GM12864 (cell line): ENCODE results near the gene ITPK1.

Source experiments
- DNase-seq: peaks from one replicate; pipeline ENCODE4 v3.0.0-alpha.2; 2011; ENCODE audit warnings: low read depth
- H3K4me3 ChIP-seq: 2 replicates; pipeline ENCODE4 v1.5.1; 2011; ENCODE audit warnings: mild to moderate bottlenecking, low read depth, low read length, control low read depth
- CTCF ChIP-seq: IDR thresholded peaks from 2 replicates; pipeline ENCODE4 v1.5.1; 2011; ENCODE audit warnings: low read depth, mild to moderate bottlenecking, moderate library complexity, low read length, control low read depth, inconsistent platforms; ENCODE audit errors: missing control alignments

Gene ITPK1

GRCh38 chr14:93047157-93047556, 68.6 kb downstream of the ITPK1 start:
- no peak for DNase-seq
- no peak for TF ChIP-seq CTCF
- H3K4me3 ChIP-seq: no peak overlapping the region

- no peak for DNase-seq
- no peak overlapping the region for H3K4me3 ChIP-seq
- TF ChIP-seq CTCF: no peak
These were observed 69.0 kb downstream of the ITPK1 start for GRCh38 chr14:93046705-93047050.

GRCh38 chr14:93045965-93046704, 69.6 kb downstream of the ITPK1 start:
- no peak for TF ChIP-seq CTCF
- DNase-seq: no peak
- H3K4me3 ChIP-seq: no peak overlapping the region

- no peak overlapping the region for H3K4me3 ChIP-seq
- no peak for DNase-seq
- TF ChIP-seq CTCF: no peak
These were observed 70.5 kb downstream of the ITPK1 start for GRCh38 chr14:93045211-93045674.

- no peak for DNase-seq
- no peak for TF ChIP-seq CTCF
- no peak overlapping the region for H3K4me3 ChIP-seq
These were observed 71.2 kb downstream of the ITPK1 start for GRCh38 chr14:93044556-93044955.

GRCh38 chr14:93044121-93044520, 71.6 kb downstream of the ITPK1 start:
- no peak for TF ChIP-seq CTCF
- DNase-seq: no peak
- H3K4me3 ChIP-seq: no peak overlapping the region
